HuH-7 (cell line): ENCODE results near the gene BCL6B.
A peak's percentile ranks its signal among the peaks of the same experiment; 100 is the strongest.
"Not testable (repeated sequence)": the region's sequence is repeated elsewhere in the genome, so short reads cannot be mapped to it uniquely, and the experiment has no call there.

Source experiments
- DNase-seq: peaks from one replicate; pipeline ENCODE4 v3.0.0; 2011; ENCODE audit warnings: low spot score

BCL6B gene

GRCh38 chr17:7022781-7023571, at the start of gene BCL6B:
BCL6B (plus strand) TSS chr17:7023050; CDS start chr17:7023672, 622 bp downstream.
- no peak for DNase-seq

GRCh38 chr17:6979440-6979839, 43.4 kb upstream of the BCL6B start:
- DNase-seq = not testable (repeated sequence)

- no peak for DNase-seq
Observed at GRCh38 chr17:6981426-6981825, 41.4 kb upstream of the BCL6B start.

GRCh38 chr17:6985266-6985665, 37.6 kb upstream of the BCL6B start:
- DNase-seq = no peak

GRCh38 chr17:6986676-6987075, 36.2 kb upstream of the BCL6B start:
- no peak for DNase-seq

GRCh38 chr17:6989779-6990178, 33.1 kb upstream of the BCL6B start:
- no peak for DNase-seq

- DNase-seq = not testable (repeated sequence)
Observed at GRCh38 chr17:6993613-6994056, 29.2 kb upstream of the BCL6B start.

GRCh38 chr17:6994118-6994598, 28.7 kb upstream of the BCL6B start:
- no peak for DNase-seq

GRCh38 chr17:6994666-6995256, 28.1 kb upstream of the BCL6B start:
- no peak for DNase-seq

GRCh38 chr17:6995500-6996255, 27.2 kb upstream of the BCL6B start, which contains the start of gene ALOX12:
ALOX12 (plus strand) TSS chr17:6996049; CDS start chr17:6996118, 69 bp downstream.
- DNase-seq = no peak

- DNase-seq = no peak
Observed at GRCh38 chr17:6996256-6997011, 26.4 kb upstream of the BCL6B start.

GRCh38 chr17:6997171-6997570, 25.7 kb upstream of the BCL6B start:
- DNase-seq = no peak

GRCh38 chr17:6998855-6999508, 23.9 kb upstream of the BCL6B start:
- no peak for DNase-seq

GRCh38 chr17:7001318-7001961, 21.4 kb upstream of the BCL6B start:
- peak; percentile 43 for DNase-seq

- DNase-seq = no peak
Observed at GRCh38 chr17:7002288-7003047, 20.4 kb upstream of the BCL6B start.

- no peak for DNase-seq
Observed at GRCh38 chr17:7003745-7004144, 19.1 kb upstream of the BCL6B start.

GRCh38 chr17:7004398-7005253, 18.2 kb upstream of the BCL6B start:
- peak; percentile 62 for DNase-seq

- no peak for DNase-seq
Observed at GRCh38 chr17:7005716-7006115, 17.1 kb upstream of the BCL6B start.

GRCh38 chr17:7007143-7007542, 15.7 kb upstream of the BCL6B start:
- DNase-seq = no peak
